Transverse colon (tissue), 4 donors: Measurements from ENCODE around the gene ADCY1.

Experiments
- CTCF ChIP-seq, 5 experiments: fragments of 200-600 bp in 3 of 5; fragments of 450-650 bp in 2 of 5; sonication (generic) in 3 of 5; IDR thresholded peaks; 1 replicate in 2 of 5; 2 replicates in 3 of 5; pipeline ENCODE4 v1.5.1; 2016 to 2017; ENCODE audit warnings: antibody characterized with exemption in 5 of 5, inconsistent platforms in 3 of 5, mild to moderate bottlenecking in 2 of 5, moderate library complexity in 1 of 5
- EP300 ChIP-seq: sonication (generic); formaldehyde crosslinking; IDR thresholded peaks from one replicate; pipeline ENCODE4 v1.6.1; 2017; ENCODE audit warnings: antibody characterized with exemption, low read depth
- POLR2A ChIP-seq: fragments of 450-650 bp; IDR thresholded peaks from one replicate; pipeline ENCODE4 v1.6.1; 2016; ENCODE audit warnings: antibody characterized with exemption, mild to moderate bottlenecking, moderate library complexity
- POLR2AphosphoS5 ChIP-seq, 3 donors: sonication (generic); formaldehyde crosslinking; IDR thresholded peaks; one replicate each; pipeline ENCODE4 v1.6.1; 2016; ENCODE audit warnings: antibody characterized with exemption in 3 of 3

- no peak for TF ChIP-seq CTCF (IDR thresholded peaks at IDR 0.05)
- no peak for TF ChIP-seq POLR2A
- no peak for TF ChIP-seq POLR2AphosphoS5 (IDR thresholded peaks at IDR 0.05)
- no peak for TF ChIP-seq EP300
Measured at GRCh38 chr7:45660901-45661211, 86.7 kb downstream of the ADCY1 start.
